T-helper 2 cell treated with Interferon-gamma antibody and Interleukin-4, amounts not matched to agents 5 μg/mL and 100 μg/mL, for 36 hours (primary cell): ENCODE data around the gene ASTN1.

ENCODE experiments used
- DNase-seq: peaks from one replicate; pipeline ENCODE4 v3.0.0; 2021; ENCODE audit warnings: low spot score
- H3K27ac Mint-ChIP-seq: one replicate; pipeline ENCODE4 v1.8.0; 2021; ENCODE audit warnings: mild to moderate bottlenecking, mixed read lengths
- H3K27me3 Mint-ChIP-seq: one replicate; pipeline ENCODE4 v1.8.0; 2021; ENCODE audit warnings: low read depth, mixed read lengths
- H3K36me3 Mint-ChIP-seq: one replicate; pipeline ENCODE4 v1.8.0; 2021; ENCODE audit warnings: low read depth, mixed read lengths
- H3K4me1 Mint-ChIP-seq: one replicate; pipeline ENCODE4 v1.8.0; 2021; ENCODE audit warnings: low read depth, mixed read lengths
- H3K4me3 Mint-ChIP-seq: one replicate; pipeline ENCODE4 v1.8.0; 2022; ENCODE audit warnings: mild to moderate bottlenecking, moderate library complexity, mixed read lengths
- H3K9me3 Mint-ChIP-seq: one replicate; pipeline ENCODE4 v1.8.0; 2021; ENCODE audit warnings: mixed read lengths

ASTN1 gene

DNA sequence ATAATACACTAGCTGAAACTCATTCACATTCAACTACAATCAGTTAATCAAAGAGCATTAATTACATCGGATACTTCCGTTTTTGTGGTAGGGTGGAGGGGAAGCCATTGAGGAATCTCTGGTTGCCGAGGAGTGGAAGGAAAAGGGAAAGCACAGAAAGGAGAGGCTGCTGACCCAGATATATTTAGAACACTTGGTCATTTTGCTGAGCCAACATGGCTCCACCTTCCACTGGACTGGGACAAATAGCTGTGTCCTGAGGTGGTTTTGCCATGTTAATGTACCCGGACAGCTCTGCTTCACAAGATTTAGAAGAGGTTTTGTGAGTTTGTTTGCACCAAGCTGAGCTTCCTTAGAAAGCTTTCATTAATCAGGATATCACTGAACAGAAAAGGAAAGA lies 26.2 kb downstream of the ASTN1 start:
- Mint-ChIP-seq H3K36me3 (no peaks in the 10 kb centered on the region), H3K9me3 (no peaks in the 10 kb centered on the region), H3K27ac (no peak overlapping the region), H3K4me1 (no peaks in the 10 kb centered on the region), H3K27me3 (no peaks in the 10 kb centered on the region), H3K4me3 (no peak overlapping the region)
- DNase-seq, result no peak

GRCh38 chr1:177137814-177138213 lies 26.7 kb downstream of the ASTN1 start:
- Mint-ChIP-seq H3K4me3 (no peak overlapping the region), H3K9me3 (no peaks in the 10 kb centered on the region), H3K4me1 (no peaks in the 10 kb centered on the region), H3K36me3 (no peaks in the 10 kb centered on the region), H3K27ac (no peak overlapping the region), H3K27me3 (no peaks in the 10 kb centered on the region)
- no peak for DNase-seq

- Mint-ChIP-seq H3K36me3 (no peaks in the 10 kb centered on the region), H3K4me3 (no peak overlapping the region), H3K9me3 (no peaks in the 10 kb centered on the region), H3K27ac (no peak overlapping the region), H3K4me1 (no peaks in the 10 kb centered on the region), H3K27me3 (no peaks in the 10 kb centered on the region)
- no peak for DNase-seq
Measured at GRCh38 chr1:177135250-177135649, 29.3 kb downstream of the ASTN1 start.

DNA sequence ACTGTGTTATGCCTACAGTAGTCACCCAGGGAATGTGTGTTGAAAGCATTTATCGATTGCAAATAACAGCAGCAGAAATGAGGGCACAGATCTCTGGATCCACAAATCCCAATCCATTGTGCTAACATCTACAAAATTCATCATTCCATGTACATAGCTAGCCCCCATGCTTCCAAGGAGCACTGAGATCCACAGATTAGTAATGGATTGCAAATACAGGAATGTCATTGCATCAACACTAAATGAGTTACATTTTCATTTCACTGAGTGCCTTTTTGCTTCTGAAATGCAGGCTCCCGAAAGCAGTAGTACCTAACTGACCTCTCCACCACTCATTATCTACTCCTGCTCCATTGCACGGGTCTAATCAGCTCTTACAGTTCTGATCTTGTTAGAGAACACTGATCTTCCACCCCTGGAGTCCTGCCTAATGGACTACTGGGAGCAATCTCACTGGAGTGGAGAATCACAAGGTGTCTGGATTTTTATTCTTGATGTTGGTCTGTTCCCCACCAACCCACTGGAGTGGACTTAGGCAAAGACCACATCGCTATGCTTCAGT lies 30.5 kb downstream of the ASTN1 start:
- Mint-ChIP-seq H3K4me3 (no peak overlapping the region), H3K4me1 (no peaks in the 10 kb centered on the region), H3K36me3 (no peaks in the 10 kb centered on the region), H3K27ac (no peak overlapping the region), H3K9me3 (no peaks in the 10 kb centered on the region), H3K27me3 (no peaks in the 10 kb centered on the region)
- no peak for DNase-seq

- Mint-ChIP-seq H3K36me3 (no peaks in the 10 kb centered on the region), H3K9me3 (no peaks in the 10 kb centered on the region), H3K27me3 (no peaks in the 10 kb centered on the region), H3K27ac (no peak overlapping the region), H3K4me1 (no peaks in the 10 kb centered on the region), H3K4me3 (no peak overlapping the region)
- no peak for DNase-seq
Measured at GRCh38 chr1:177132141-177132540, 32.4 kb downstream of the ASTN1 start.

DNA sequence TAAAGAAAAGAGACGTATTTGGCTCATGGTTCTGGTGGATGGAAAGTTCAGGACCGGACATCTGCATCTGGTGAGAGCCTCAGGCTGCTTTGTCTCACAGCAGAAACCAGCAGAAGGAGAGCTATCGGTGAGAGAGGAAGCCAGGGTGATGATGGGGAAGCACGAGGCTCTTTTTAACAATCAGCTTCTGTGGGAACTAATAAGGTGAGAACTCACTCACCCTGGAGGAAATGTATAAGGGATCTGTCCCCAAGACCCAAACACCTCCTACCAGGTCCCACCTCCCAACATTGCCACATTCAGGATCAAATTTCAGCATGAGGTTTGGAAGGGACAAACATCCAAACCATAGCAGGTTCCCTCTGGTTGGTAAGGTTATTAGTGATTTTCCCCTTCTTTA lies 32.8 kb downstream of the ASTN1 start:
- Mint-ChIP-seq H3K9me3 (no peaks in the 10 kb centered on the region), H3K4me3 (no peak overlapping the region), H3K4me1 (no peaks in the 10 kb centered on the region), H3K27ac (no peak overlapping the region), H3K27me3 (no peaks in the 10 kb centered on the region), H3K36me3 (no peaks in the 10 kb centered on the region)
- no peak for DNase-seq

GRCh38 chr1:177130451-177130945 lies 34.0 kb downstream of the ASTN1 start:
- no peaks in the 10 kb centered on the region for H3K27me3 Mint-ChIP-seq
- no peaks in the 10 kb centered on the region for H3K36me3 Mint-ChIP-seq
- DNase-seq, result no peak
- H3K4me3 Mint-ChIP-seq, result no peak overlapping the region
- H3K9me3 Mint-ChIP-seq, result no peaks in the 10 kb centered on the region
- H3K4me1 Mint-ChIP-seq, result no peaks in the 10 kb centered on the region
- H3K27ac Mint-ChIP-seq, result no peak overlapping the region

DNA sequence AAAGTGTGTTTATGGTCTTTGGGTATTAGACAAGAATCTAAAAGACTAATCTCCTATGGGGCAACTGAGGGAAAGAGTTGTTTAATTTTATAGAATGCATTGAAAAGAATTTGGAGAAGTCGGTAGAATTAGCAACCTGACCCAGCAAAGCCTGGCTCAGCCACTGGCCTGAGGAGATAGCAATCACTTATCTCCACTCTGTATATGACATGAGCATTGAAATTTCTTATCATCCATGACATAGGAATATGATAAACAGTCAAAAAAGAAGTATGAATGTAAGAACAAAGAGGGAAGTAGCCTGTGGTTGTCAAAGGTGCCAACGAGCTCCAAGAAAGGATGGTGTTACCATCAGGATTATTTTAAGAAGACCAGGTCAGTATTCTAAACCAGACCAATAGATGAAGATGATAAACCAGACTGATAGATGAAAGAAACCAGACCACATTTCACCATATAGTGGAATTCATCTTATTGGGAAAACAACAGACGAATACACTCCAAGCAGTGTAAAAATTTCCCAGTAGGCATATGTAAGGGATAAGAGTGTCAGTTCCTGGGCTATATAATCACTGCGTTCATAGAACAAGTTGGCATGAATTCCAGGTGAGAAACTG lies 35.7 kb downstream of the ASTN1 start:
- H3K36me3 Mint-ChIP-seq, result no peaks in the 10 kb centered on the region
- no peaks in the 10 kb centered on the region for H3K4me1 Mint-ChIP-seq
- H3K27me3 Mint-ChIP-seq, result no peaks in the 10 kb centered on the region
- H3K4me3 Mint-ChIP-seq, result no peak overlapping the region
- H3K27ac Mint-ChIP-seq, result no peak overlapping the region
- no peak for DNase-seq
- H3K9me3 Mint-ChIP-seq, result no peaks in the 10 kb centered on the region

DNA sequence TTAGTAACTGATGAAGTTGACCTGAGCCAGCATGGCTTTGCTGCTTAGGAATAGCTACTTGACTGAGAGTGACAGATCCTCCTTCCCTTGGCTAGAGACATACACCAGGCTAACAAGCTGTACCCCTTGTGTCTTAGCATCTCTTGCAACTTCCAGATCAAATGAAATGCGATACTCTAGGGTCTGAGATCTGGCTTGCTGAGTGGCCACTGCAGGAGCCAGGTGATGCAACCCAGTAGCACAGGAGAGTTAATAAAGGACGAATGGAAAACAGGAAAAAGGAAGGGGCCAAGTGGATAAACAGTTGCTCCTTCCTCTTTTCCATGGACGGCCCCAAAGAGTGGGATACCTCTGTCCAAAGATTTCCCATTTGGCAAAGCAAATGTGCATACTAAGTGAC lies 38.2 kb downstream of the ASTN1 start:
- no peaks in the 10 kb centered on the region for H3K27me3 Mint-ChIP-seq

GRCh38 chr1:177124577-177125278 lies 39.8 kb downstream of the ASTN1 start:
- no peak for DNase-seq
- no peak overlapping the region for H3K27ac Mint-ChIP-seq
- H3K27me3 Mint-ChIP-seq, result no peaks in the 10 kb centered on the region
- no peaks in the 10 kb centered on the region for H3K4me1 Mint-ChIP-seq
- H3K9me3 Mint-ChIP-seq, result no peaks in the 10 kb centered on the region
- H3K36me3 Mint-ChIP-seq, result no peaks in the 10 kb centered on the region
- H3K4me3 Mint-ChIP-seq, result no peak overlapping the region

More for the DNA sequence above, 38.2 kb downstream of the ASTN1 start:
- Mint-ChIP-seq H3K27ac (no peak overlapping the region), H3K36me3 (no peaks in the 10 kb centered on the region), H3K9me3 (no peaks in the 10 kb centered on the region), H3K4me3 (no peak overlapping the region), H3K4me1 (no peaks in the 10 kb centered on the region)
- DNase-seq, result no peak

GRCh38 chr1:177122461-177123251 lies 41.9 kb downstream of the ASTN1 start:
- Mint-ChIP-seq H3K36me3 (no peaks in the 10 kb centered on the region), H3K4me1 (no peaks in the 10 kb centered on the region), H3K9me3 (no peaks in the 10 kb centered on the region), H3K27ac (no peak overlapping the region), H3K27me3 (no peaks in the 10 kb centered on the region), H3K4me3 (no peak overlapping the region)
- DNase-seq, result no peak

- H3K27me3 Mint-ChIP-seq, result no peaks in the 10 kb centered on the region
- no peak overlapping the region for H3K4me3 Mint-ChIP-seq
- H3K9me3 Mint-ChIP-seq, result no peaks in the 10 kb centered on the region
- no peak overlapping the region for H3K27ac Mint-ChIP-seq
- H3K36me3 Mint-ChIP-seq, result no peaks in the 10 kb centered on the region
- no peaks in the 10 kb centered on the region for H3K4me1 Mint-ChIP-seq
- no peak for DNase-seq
Measured at GRCh38 chr1:177119311-177119710, 45.2 kb downstream of the ASTN1 start.

DNA sequence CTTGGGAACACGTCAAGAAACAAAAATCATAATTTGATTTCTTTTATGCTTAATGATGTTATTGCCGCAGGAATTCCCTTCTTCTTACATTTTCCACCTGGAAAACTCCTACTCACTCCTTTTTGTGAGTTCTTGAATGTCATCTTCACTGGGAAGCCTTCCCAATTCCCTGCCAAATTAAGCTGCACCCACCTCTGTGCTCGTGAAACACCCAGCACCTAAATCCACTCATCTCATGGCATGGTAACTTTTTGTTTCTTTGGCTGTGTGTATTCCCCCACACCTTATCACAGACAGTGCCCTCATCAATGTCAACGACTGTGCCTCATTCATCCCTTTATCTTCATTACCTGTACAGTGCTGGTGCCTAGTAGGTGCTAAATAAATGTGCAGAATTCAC lies 45.6 kb downstream of the ASTN1 start:
- H3K4me3 Mint-ChIP-seq, result no peak overlapping the region
- no peaks in the 10 kb centered on the region for H3K4me1 Mint-ChIP-seq
- no peak overlapping the region for H3K27ac Mint-ChIP-seq
- no peaks in the 10 kb centered on the region for H3K27me3 Mint-ChIP-seq
- H3K9me3 Mint-ChIP-seq, result no peaks in the 10 kb centered on the region
- no peak for DNase-seq
- H3K36me3 Mint-ChIP-seq, result no peaks in the 10 kb centered on the region

- no peaks in the 10 kb centered on the region for H3K27me3 Mint-ChIP-seq
- H3K9me3 Mint-ChIP-seq, result no peaks in the 10 kb centered on the region
Measured at GRCh38 chr1:177116941-177117340, 47.6 kb downstream of the ASTN1 start.

More at GRCh38 chr1:177116941-177117340, 47.6 kb downstream of the ASTN1 start:
- DNase-seq, result no peak
- Mint-ChIP-seq H3K36me3 (no peaks in the 10 kb centered on the region), H3K4me3 (no peak overlapping the region), H3K4me1 (no peaks in the 10 kb centered on the region), H3K27ac (no peak overlapping the region)
